K562 (cell line): Measurements from ENCODE around the gene CNP. TPM values are rescaled to one million over a fixed set of nuclear protein-coding genes. Genes with fewer than 3 reads are reported as not detected.

Source experiments
- ARNT ChIP-seq, 2 experiments: fragments of 450-650 bp; IDR thresholded peaks; 2 replicates each; pipeline ENCODE4 v1.6.1; 2016; ENCODE audit warnings: mild to moderate bottlenecking in 1 of 2
- ATF7 ChIP-seq: fragments of 450-650 bp; IDR thresholded peaks from 2 replicates; pipeline ENCODE4 v1.7.1; 2014; ENCODE audit warnings: mild to moderate bottlenecking, moderate library complexity
- BCOR ChIP-seq: fragments of 450-650 bp; IDR thresholded peaks from 2 replicates; pipeline ENCODE4 v1.6.1; 2016
- CHD1 ChIP-seq: fragments of 200-600 bp; sonication (generic); IDR thresholded peaks from one replicate; pipeline ENCODE4 v1.6.1; 2012; ENCODE audit warnings: mild to moderate bottlenecking, moderate library complexity, low read length, inconsistent platforms
- CREM ChIP-seq: IDR thresholded peaks from 2 replicates; pipeline ENCODE4 v1.6.1; 2014; ENCODE audit warnings: antibody characterized with exemption, low read depth
- ETV6 ChIP-seq, 3 experiments: fragments of 150-350 bp in 1 of 3; sonication (generic) in 1 of 3; formaldehyde crosslinking in 1 of 3; IDR thresholded peaks; 2 replicates each; pipeline versions ENCODE4 v1.6.1 to v1.8.0; 2014 to 2022; ENCODE audit warnings: borderline replicate concordance in 2 of 3, low read depth in 2 of 3, antibody characterized with exemption in 1 of 3, low read length in 1 of 3, mild to moderate bottlenecking in 1 of 3, missing genetic modification reagents in 1 of 3
- GABPA ChIP-seq: fragments of 200-800 bp; sonication (Bioruptor generic); conservative IDR thresholded peaks from 2 replicates; pipeline ENCODE4 v1.6.1; 2016; ENCODE audit warnings: low read depth, missing genetic modification characterization, missing compliant biosample characterization
- HCFC1 ChIP-seq: IDR thresholded peaks from 2 replicates; pipeline ENCODE4 v1.6.1; 2012; ENCODE audit warnings: low read depth, low read length, improper control_type of control experiment
- HDAC3 ChIP-seq: fragments of 450-650 bp; IDR thresholded peaks from 2 replicates; pipeline ENCODE4 v1.6.1; 2018; ENCODE audit warnings: borderline replicate concordance, mild to moderate bottlenecking, moderate library complexity; ENCODE audit not compliant: partially characterized antibody
- HNRNPK ChIP-seq: fragments of 200-400 bp; formaldehyde crosslinking; IDR thresholded peaks from one replicate; pipeline ENCODE4 v1.6.1; 2018; ENCODE audit warnings: mild to moderate bottlenecking, low read depth, low read length; ENCODE audit not compliant: poor library complexity, severe bottlenecking
- MAFK ChIP-seq: IDR thresholded peaks from 2 replicates; pipeline ENCODE4 v1.6.1; 2011; ENCODE audit warnings: low read length, improper control_type of control experiment
- NCOA6 ChIP-seq: fragments of 450-650 bp; IDR thresholded peaks from 2 replicates; pipeline ENCODE4 v1.6.1; 2017; ENCODE audit warnings: mild to moderate bottlenecking
- NONO ChIP-seq, 2 experiments: fragments of 200-400 bp in 1 of 2; fragments of 450-650 bp in 1 of 2; formaldehyde crosslinking in 1 of 2; IDR thresholded peaks; 2 replicates each; pipeline ENCODE4 v1.6.1; 2017; ENCODE audit warnings: low read depth in 2 of 2, mild to moderate bottlenecking in 2 of 2, moderate library complexity in 2 of 2, low read length in 1 of 2
- OTX1 ChIP-seq: fragments of 450-650 bp; formaldehyde crosslinking; IDR thresholded peaks from 2 replicates; pipeline ENCODE4 v1.4.0; 2022; ENCODE audit warnings: mild to moderate bottlenecking
- PHF21A ChIP-seq: fragments of 450-650 bp; IDR thresholded peaks from 2 replicates; pipeline ENCODE4 v1.6.1; 2017; ENCODE audit warnings: low read depth, borderline replicate concordance
- PHF8 ChIP-seq: fragments of 200-600 bp; sonication (generic); IDR thresholded peaks from 2 replicates; pipeline ENCODE4 v1.6.1; 2012; ENCODE audit warnings: mixed run types, mild to moderate bottlenecking, inconsistent platforms, low read length, moderate library complexity, borderline replicate concordance
- RBM17 ChIP-seq: fragments of 200-400 bp; formaldehyde crosslinking; IDR thresholded peaks from 2 replicates; pipeline ENCODE4 v1.6.1; 2017; ENCODE audit warnings: low read depth, mild to moderate bottlenecking, low read length, borderline replicate concordance
- SRSF3 ChIP-seq: fragments of 200-400 bp; formaldehyde crosslinking; IDR thresholded peaks from 2 replicates; pipeline ENCODE4 v1.6.1; 2016; ENCODE audit warnings: mild to moderate bottlenecking, low read length, moderate library complexity; ENCODE audit not compliant: insufficient read depth
- STAT5B ChIP-seq: fragments of 250-450 bp; sonication (Bioruptor Pico); IDR thresholded peaks from 2 replicates; pipeline ENCODE4 v1.8.0; 2021; ENCODE audit warnings: mild to moderate bottlenecking, inconsistent platforms
- SUPT5H ChIP-seq: fragments of 450-650 bp; IDR thresholded peaks from 2 replicates; pipeline ENCODE4 v1.6.1; 2016
- TBP ChIP-seq: optimal IDR thresholded peaks from 2 replicates; pipeline ENCODE3; 2011; ENCODE audit warnings: low read depth, low read length, improper control_type of control experiment
- polyA plus RNA-seq, 8 experiments: library from polyadenylated mRNA; depleted of rRNA in 4 of 8; stranded (reverse) in 5 of 8; unstranded in 3 of 8; fragments of >200 nt; fragmentation: Nextera tagmentation in 2 of 8; fragmentation: Illumina TruSeq in 1 of 8; extraction: Ambion mirVana in 2 of 8; extraction: Trizol in 1 of 8; gene quantifications; 2 replicates each; pipeline versions ENCODE4 v1.2.1 to v1.2.3, GENCODE V29; 2011 to 2014; ENCODE audit warnings: inconsistent platforms in 1 of 8, missing spikeins in 1 of 8
- total RNA-seq, 7 experiments: library from RNA; depleted of rRNA in 6 of 7; stranded (reverse); fragments of >200 nt in 6 of 7; fragmentation: Illumina TruSeq in 2 of 7; extraction: Trizol in 2 of 7; gene quantifications; 2 replicates each; pipeline versions ENCODE4 v1.2.1 to v1.2.3, GENCODE V29; 2011 to 2021; ENCODE audit warnings: low replicate concordance in 1 of 7
- TF ChIP-seq, protein P1 (sequence below): fragments of 450-650 bp; formaldehyde crosslinking; IDR thresholded peaks from 2 replicates; pipeline ENCODE4 v1.4.0; 2022; ENCODE audit warnings: mild to moderate bottlenecking, moderate library complexity
- TF ChIP-seq, protein P2 (sequence below), 2 experiments: IDR thresholded peaks; 2 replicates each; pipeline ENCODE4 v1.6.1; 2011; ENCODE audit warnings: borderline replicate concordance in 1 of 2, control low read depth in 1 of 2, low read depth in 1 of 2, low read length in 1 of 2, mild to moderate bottlenecking in 1 of 2, mixed read lengths in 1 of 2, moderate library complexity in 1 of 2; ENCODE audit not compliant: insufficient read depth in 1 of 2, insufficient read length in 1 of 2, poor library complexity in 1 of 2, severe bottlenecking in 1 of 2; ENCODE audit errors: extremely low read depth in 1 of 2

The CNP gene
- total and polyA plus RNA-seq, 9 of the 15 experiments (the other 6 are each of a cell fraction or from before 2014, with no cell fraction given): 1.7 to 52.0 (median 29.1) TPM

DNA sequence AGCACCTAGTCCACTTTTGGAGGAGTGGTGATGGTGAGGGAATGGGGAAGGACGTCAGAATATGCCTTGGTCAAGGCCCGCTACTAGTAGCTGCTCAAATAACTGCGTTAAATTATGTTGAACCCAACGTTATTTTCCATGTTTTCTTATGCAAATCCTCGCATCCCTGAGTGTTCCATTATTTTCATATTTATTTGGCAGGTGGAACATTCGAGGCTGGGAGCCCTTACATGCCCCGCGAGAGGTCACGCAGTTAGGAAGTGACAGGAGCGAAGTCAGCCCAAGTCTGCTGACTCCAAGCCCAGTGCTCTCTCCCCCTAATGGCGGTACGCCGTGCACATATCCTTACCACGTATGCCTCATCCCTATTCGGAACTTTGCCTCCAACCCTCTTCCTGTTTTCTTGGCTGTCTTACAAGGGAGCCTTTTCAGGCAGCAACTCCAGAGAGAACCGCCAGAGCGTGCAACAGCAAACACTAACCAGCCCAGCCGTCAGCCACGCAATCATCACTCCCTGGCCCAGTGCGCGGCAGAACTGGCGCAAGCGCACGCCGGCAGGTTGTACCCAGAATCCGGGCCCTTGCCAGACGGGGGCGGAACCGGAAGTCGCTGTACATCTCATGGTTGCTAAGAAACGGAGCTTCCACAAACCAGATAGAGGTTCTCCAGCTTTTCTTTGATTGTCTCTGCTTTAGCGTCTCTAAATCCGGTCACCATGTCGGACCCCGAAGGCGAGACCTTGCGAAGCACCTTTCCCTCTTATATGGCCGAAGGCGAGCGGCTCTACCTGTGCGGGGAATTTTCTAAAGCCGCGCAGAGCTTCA is 36.4 kb upstream of the CNP start, which contains the start of gene ODAD4 (continued):
- TF ChIP-seq CREM: peak; percentile 84
- TF ChIP-seq TBP: peak; percentile 89
- TF ChIP-seq ARNT (IDR thresholded peaks at IDR 0.05): peak in 1 of 2 experiments; percentile 25; a peak in 1 of 4 replicates
- peak; percentile 92 for TF ChIP-seq GABPA (tag)
- no peak for TF ChIP-seq SRSF3
- TF ChIP-seq PHF8: peak; percentile 67; the same call in 1 of the 2 replicates
- peak; percentile 89 for TF ChIP-seq ATF7
- TF ChIP-seq STAT5B (CRISPR knock-in tag): no peak
- no peak for TF ChIP-seq NCOA6
- TF ChIP-seq SUPT5H: peak; percentile 90
- TF ChIP-seq, protein P1, sequence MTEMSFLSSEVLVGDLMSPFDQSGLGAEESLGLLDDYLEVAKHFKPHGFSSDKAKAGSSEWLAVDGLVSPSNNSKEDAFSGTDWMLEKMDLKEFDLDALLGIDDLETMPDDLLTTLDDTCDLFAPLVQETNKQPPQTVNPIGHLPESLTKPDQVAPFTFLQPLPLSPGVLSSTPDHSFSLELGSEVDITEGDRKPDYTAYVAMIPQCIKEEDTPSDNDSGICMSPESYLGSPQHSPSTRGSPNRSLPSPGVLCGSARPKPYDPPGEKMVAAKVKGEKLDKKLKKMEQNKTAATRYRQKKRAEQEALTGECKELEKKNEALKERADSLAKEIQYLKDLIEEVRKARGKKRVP (CRISPR knock-in tag): no peak
- no peak; the same call in 1 of the 2 replicates for TF ChIP-seq MAFK
- no peak for TF ChIP-seq HNRNPK
- TF ChIP-seq OTX1 (CRISPR knock-in tag): no peak
- TF ChIP-seq HCFC1: peak; percentile 49; the same call in 1 of the 2 replicates
- no peak for TF ChIP-seq HDAC3
- peak; percentile 97 for TF ChIP-seq BCOR
- peak; percentile 45 for TF ChIP-seq CHD1
- TF ChIP-seq RBM17: no peak
- no peak for TF ChIP-seq NONO (IDR thresholded peaks at IDR 0.05; ENCODE audit: low read depth in 2 of 2, low read length in 1 of 2)
- no peak; a peak in 1 of 4 replicates for TF ChIP-seq ETV6 (IDR thresholded peaks at IDR 0.05; ENCODE audit: borderline replicate concordance in 1 of 2, low read depth in 2 of 2, low read length in 1 of 2)
- no peak for TF ChIP-seq ETV6 (CRISPR knock-in tag; IDR thresholded peaks at IDR 0.05; ENCODE audit: borderline replicate concordance)
- peak; percentile 34; the same call in 1 of the 2 replicates for TF ChIP-seq PHF21A
- TF ChIP-seq, protein P2, sequence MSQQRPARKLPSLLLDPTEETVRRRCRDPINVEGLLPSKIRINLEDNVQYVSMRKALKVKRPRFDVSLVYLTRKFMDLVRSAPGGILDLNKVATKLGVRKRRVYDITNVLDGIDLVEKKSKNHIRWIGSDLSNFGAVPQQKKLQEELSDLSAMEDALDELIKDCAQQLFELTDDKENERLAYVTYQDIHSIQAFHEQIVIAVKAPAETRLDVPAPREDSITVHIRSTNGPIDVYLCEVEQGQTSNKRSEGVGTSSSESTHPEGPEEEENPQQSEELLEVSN (IDR thresholded peaks at IDR 0.05; ENCODE audit: borderline replicate concordance in 1 of 2, extremely low read depth in 1 of 2, insufficient read depth in 1 of 2, insufficient read length in 1 of 2, low read depth in 1 of 2, low read length in 1 of 2, poor library complexity in 1 of 2, severe bottlenecking in 1 of 2): peak; percentile 58 to 79
